ENCODE results near the gene TM2D1. TPM values are rescaled to one million over a fixed set of nuclear protein-coding genes. Genes with fewer than 3 reads are reported as not detected.

The TM2D1 gene
- total and polyA plus RNA-seq, 9 donors = 34.6 to 68.0 (median 48.4) TPM

- H3K27me3 ChIP-seq = no peaks in the 10 kb centered on the region
- H3K4me1 ChIP-seq (ENCODE audit: insufficient read depth) = no peaks in the 10 kb centered on the region
These were observed 21.9 kb upstream of the TM2D1 start for GRCh38 chr1:61746813-61747212.

GRCh38 chr1:61743716-61744580 is 19.0 kb upstream of the TM2D1 start:
- Histone ChIP-seq H3K27me3 (no peaks in the 10 kb centered on the region), H3K4me3 (no peak overlapping the region), H3K27ac (peak overlapping the region in 1 of 2 donors; percentile 99), H3K36me3 (no peaks in the 10 kb centered on the region), H3K9me3 (no peaks in the 10 kb centered on the region), H3K4me1 (ENCODE audit: insufficient read depth) (no peaks in the 10 kb centered on the region)
- 79 to 82% (median 81%) methylated on average over 6 of the region's 6 CpGs for WGBS, 3 donors
- TF ChIP-seq EP300 (IDR thresholded peaks at IDR 0.05) (no peak), POLR2A (IDR thresholded peaks at IDR 0.05) (no peak)
- TF ChIP-seq, protein P1, sequence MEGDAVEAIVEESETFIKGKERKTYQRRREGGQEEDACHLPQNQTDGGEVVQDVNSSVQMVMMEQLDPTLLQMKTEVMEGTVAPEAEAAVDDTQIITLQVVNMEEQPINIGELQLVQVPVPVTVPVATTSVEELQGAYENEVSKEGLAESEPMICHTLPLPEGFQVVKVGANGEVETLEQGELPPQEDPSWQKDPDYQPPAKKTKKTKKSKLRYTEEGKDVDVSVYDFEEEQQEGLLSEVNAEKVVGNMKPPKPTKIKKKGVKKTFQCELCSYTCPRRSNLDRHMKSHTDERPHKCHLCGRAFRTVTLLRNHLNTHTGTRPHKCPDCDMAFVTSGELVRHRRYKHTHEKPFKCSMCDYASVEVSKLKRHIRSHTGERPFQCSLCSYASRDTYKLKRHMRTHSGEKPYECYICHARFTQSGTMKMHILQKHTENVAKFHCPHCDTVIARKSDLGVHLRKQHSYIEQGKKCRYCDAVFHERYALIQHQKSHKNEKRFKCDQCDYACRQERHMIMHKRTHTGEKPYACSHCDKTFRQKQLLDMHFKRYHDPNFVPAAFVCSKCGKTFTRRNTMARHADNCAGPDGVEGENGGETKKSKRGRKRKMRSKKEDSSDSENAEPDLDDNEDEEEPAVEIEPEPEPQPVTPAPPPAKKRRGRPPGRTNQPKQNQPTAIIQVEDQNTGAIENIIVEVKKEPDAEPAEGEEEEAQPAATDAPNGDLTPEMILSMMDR (IDR thresholded peaks at IDR 0.05) = no peak
- peak in 1 of 5 donors; percentile 36 for DNase-seq
- intact Hi-C loops (cut with DNase I) = loop anchor here in 1 of 4 donors (5.0 kb wide), 1 partner anchor 102 kb away; no protein-coding TSS in a partner anchor

More at GRCh38 chr1:61746813-61747212, 21.9 kb upstream of the TM2D1 start:
- intact Hi-C loops (cut with DNase I) = no loop called here
- DNase-seq = no peak
- no peaks in the 10 kb centered on the region for H3K36me3 ChIP-seq
- H3K9me3 ChIP-seq = no peaks in the 10 kb centered on the region
- TF ChIP-seq EP300 (IDR thresholded peaks at IDR 0.05) (no peak), POLR2A (IDR thresholded peaks at IDR 0.05) (no peak)
- TF ChIP-seq, protein P1 (IDR thresholded peaks at IDR 0.05) = no peak
- WGBS, 3 donors = 0 to 25% (median 0%) methylated on average over 1 of the region's 1 CpG
- H3K4me3 ChIP-seq = no peak overlapping the region
- H3K27ac ChIP-seq = peak overlapping the region in 1 of 2 donors; percentile 24

GRCh38 chr1:61743431-61743705 is 18.4 kb upstream of the TM2D1 start:
- WGBS, 3 donors = 50 to 53% (median 53%) methylated on average over 5 of the region's 5 CpGs
- H3K27me3 ChIP-seq = no peaks in the 10 kb centered on the region
- H3K36me3 ChIP-seq = no peaks in the 10 kb centered on the region
- peak overlapping the region; percentile 96 to 99 for H3K27ac ChIP-seq
- peak overlapping the region; percentile 83 for H3K4me3 ChIP-seq
- TF ChIP-seq POLR2A (IDR thresholded peaks at IDR 0.05) (no peak), EP300 (IDR thresholded peaks at IDR 0.05) (no peak)
- TF ChIP-seq, protein P1 (IDR thresholded peaks at IDR 0.05) = no peak
- H3K4me1 ChIP-seq (ENCODE audit: insufficient read depth) = no peaks in the 10 kb centered on the region
- intact Hi-C loops (cut with DNase I) = loop anchor here in 1 of 4 donors (5.0 kb wide), 1 partner anchor 101 kb away; no protein-coding TSS in a partner anchor
- no peak for DNase-seq
- no peaks in the 10 kb centered on the region for H3K9me3 ChIP-seq

DNA sequence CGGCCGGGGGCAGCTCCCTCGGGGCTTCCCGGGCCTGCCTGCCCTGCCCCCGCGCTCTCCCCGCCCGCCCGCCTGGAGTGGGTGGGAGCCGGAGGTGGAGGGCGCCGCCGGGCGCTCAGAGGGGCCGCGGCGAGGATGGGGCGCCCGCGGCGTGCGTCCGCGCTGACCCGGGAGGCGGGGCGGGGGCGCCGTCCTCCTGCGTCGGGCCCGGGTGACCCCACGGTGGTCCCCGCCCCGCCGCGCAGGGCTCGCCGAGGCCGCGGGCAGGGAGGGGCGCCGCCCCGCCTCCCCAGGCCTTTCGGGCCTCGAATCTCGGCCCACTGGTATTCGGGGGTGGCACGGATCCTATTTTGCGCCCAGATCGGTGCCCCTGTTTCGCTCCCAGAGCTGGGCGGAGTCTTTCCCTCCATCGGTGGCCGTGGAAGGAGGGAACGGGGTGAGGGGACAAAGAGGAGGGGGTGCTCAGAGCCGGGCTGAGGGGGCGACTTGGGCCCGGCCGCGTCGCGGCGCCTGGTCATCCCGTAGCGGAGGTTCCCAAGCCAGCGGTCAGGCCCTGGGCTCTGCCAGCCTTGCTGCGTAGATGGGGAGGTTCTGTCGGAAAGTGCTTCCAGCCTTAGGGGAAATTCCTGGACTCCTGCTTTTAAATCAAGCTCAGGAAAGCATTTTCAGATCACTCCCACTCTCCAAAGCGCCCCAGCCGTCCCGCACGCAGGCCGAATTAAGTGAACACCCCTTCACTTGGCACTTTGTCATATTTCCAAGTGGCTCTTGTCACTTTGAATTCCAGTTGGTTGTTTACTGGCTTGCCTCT is 17.9 kb upstream of the TM2D1 start:
- DNase-seq = peak; percentile 64 to 85 (median 77)
- WGBS, 3 donors = 0 to 2% (median 1%) methylated on average over 30 to 74 of the region's 74 CpGs
- no peaks in the 10 kb centered on the region for H3K36me3 ChIP-seq
- TF ChIP-seq POLR2A (IDR thresholded peaks at IDR 0.05) = peak; percentile 40
- no peak for TF ChIP-seq EP300 (IDR thresholded peaks at IDR 0.05)
- no peaks in the 10 kb centered on the region for H3K4me1 ChIP-seq (ENCODE audit: insufficient read depth)
- H3K27me3 ChIP-seq = no peaks in the 10 kb centered on the region
- H3K27ac ChIP-seq = peak overlapping the region; percentile 96 to 99
- H3K9me3 ChIP-seq = no peaks in the 10 kb centered on the region
- intact Hi-C loops (cut with DNase I) = loop anchor here in 1 of 4 donors (5.0 kb wide), 1 partner anchor 101 kb away; no protein-coding TSS in a partner anchor
- peak overlapping the region; percentile 83 for H3K4me3 ChIP-seq

Data from ovary (tissue), 9 donors.